Small intestine (tissue), 7 donors: ENCODE results near the gene SMARCC2. TPM values are rescaled to one million over a fixed set of nuclear protein-coding genes. Genes with fewer than 3 reads are reported as not detected.

Experiments used
- DNase-seq, 2 donors: peaks; one replicate each; pipeline versions ENCODE4 v3.0.0 to v3.0.0-alpha.2; 2013
- FAIRE-seq: peaks from 2 replicates; lab custom pipeline; 2012; peaks lifted over from hg19 to GRCh38; lab: Jason Lieb, UNC
- H3K27ac ChIP-seq, 3 donors: one replicate each; pipeline ENCODE4 v1.5.1; 2013; ENCODE audit warnings: low read length in 2 of 3, mild to moderate bottlenecking in 2 of 3, control low read depth in 1 of 3, inconsistent platforms in 1 of 3, low read depth in 1 of 3, moderate library complexity in 1 of 3
- H3K27me3 ChIP-seq, 3 donors: one replicate each; pipeline ENCODE4 v1.6.1; 2013; ENCODE audit warnings: low read length in 3 of 3, inconsistent platforms in 1 of 3; ENCODE audit not compliant: control insufficient read depth in 3 of 3, insufficient read depth in 3 of 3
- H3K36me3 ChIP-seq, 3 donors: one replicate each; pipeline ENCODE4 v1.6.1; 2013; ENCODE audit warnings: low read length in 3 of 3, inconsistent platforms in 1 of 3, low read depth in 1 of 3, mild to moderate bottlenecking in 1 of 3, moderate library complexity in 1 of 3; ENCODE audit not compliant: control insufficient read depth in 3 of 3, insufficient read depth in 2 of 3
- H3K4me1 ChIP-seq, 3 donors: one replicate each; pipeline ENCODE4 v1.6.1; 2013; ENCODE audit warnings: low read length in 2 of 3, inconsistent platforms in 1 of 3, low read depth in 1 of 3, mild to moderate bottlenecking in 1 of 3, moderate library complexity in 1 of 3; ENCODE audit not compliant: control insufficient read depth in 3 of 3, insufficient read depth in 2 of 3
- H3K4me3 ChIP-seq, 3 donors: one replicate each; pipeline ENCODE4 v1.5.1; 2013; ENCODE audit warnings: low read length in 3 of 3, control low read depth in 1 of 3, inconsistent platforms in 1 of 3, low read depth in 1 of 3, mild to moderate bottlenecking in 1 of 3, moderate library complexity in 1 of 3
- H3K9me3 ChIP-seq, 2 donors: one replicate each; pipeline ENCODE4 v1.6.1; 2013; ENCODE audit warnings: low read depth in 1 of 2, low read length in 1 of 2; ENCODE audit not compliant: control insufficient read depth in 2 of 2, insufficient read depth in 1 of 2
- WGBS, 3 donors: extraction: QIAGEN DNeasy Blood & Tissue Kit; methylation state at CpG; one replicate each; pipeline ENCODE4 v1.1.7; 2013; 5-methylcytosine and 5-hydroxymethylcytosine counted together
- polyA plus RNA-seq, 4 donors: library from polyadenylated mRNA; stranded (reverse) in 3 of 4; unstranded in 1 of 4; fragments of 200-250 nt in 3 of 4; fragments of 120-200 nt in 1 of 4; gene quantifications; one replicate each; pipeline versions ENCODE4 v1.2.1 to v1.2.3, GENCODE V29; 2013
- donor health status: healthy with polysubstance abuse.
- donor health status: control.
- donor health status: control.
- donor health status: Bipolar disorder and iron deficiency.
- donor health status: healthy.

Gene SMARCC2
- polyA plus RNA-seq, 4 donors: 18.6 to 67.5 (median 25.7) TPM

GRCh38 chr12:56192582-56192981, 3.3 kb upstream of the SMARCC2 start:
- Histone ChIP-seq H3K36me3 (no peaks in the 10 kb centered on the region), H3K4me3 (no peak overlapping the region), H3K9me3 (no peaks in the 10 kb centered on the region), H3K27me3 (no peaks in the 10 kb centered on the region), H3K4me1 (peaks cover 2 to 8% (median 6%) of the 10 kb centered on the region in 3 donors), H3K27ac (no peak overlapping the region)
- no peak for FAIRE-seq
- no peak for DNase-seq

DNA sequence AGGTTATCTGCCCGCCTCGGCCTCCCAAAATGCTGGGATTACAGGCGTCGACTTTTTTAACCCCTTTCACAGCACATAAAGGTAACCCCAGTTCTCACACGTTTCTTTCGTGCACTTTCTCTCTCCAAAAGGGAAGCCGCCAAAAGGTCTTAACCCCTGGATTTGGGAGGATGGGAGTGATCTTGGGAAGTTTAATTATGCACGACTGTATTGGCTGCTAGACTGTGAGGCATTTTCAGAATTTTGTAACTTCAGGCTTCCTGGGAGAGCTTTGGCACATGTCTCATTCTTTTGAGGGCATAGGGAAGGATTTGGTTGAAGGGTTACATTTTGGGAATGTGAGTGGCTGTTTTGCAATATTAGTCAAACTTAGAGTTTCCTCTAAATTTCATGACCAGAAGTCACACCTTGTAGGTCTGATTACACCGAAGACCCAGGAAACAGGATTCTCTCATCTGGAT, 1.4 kb upstream of the SMARCC2 start:
- peak overlapping the region; percentile 39 to 97 (median 88) for H3K27ac ChIP-seq
- H3K27me3 ChIP-seq: no peaks in the 10 kb centered on the region
- peaks cover 0 to 10% (median 2%) of the 10 kb centered on the region in 3 donors for H3K36me3 ChIP-seq
- H3K4me1 ChIP-seq: peaks cover 2 to 12% (median 7%) of the 10 kb centered on the region in 3 donors
- DNase-seq (peak; percentile 13 to 28), FAIRE-seq (no peak)
- peak overlapping the region in 2 of 3 donors; percentile 80 to 86 for H3K4me3 ChIP-seq
- WGBS, 3 donors: 22 to 26% (median 26%) methylated on average over 9 of the region's 9 CpGs
- H3K9me3 ChIP-seq: no peaks in the 10 kb centered on the region

- Histone ChIP-seq H3K4me1 (peaks cover 2 to 12% (median 7%) of the 10 kb centered on the region in 3 donors), H3K27me3 (no peaks in the 10 kb centered on the region), H3K27ac (peak overlapping the region; percentile 81 to 97 (median 88)), H3K9me3 (no peaks in the 10 kb centered on the region), H3K36me3 (peaks cover 0 to 16% (median 3%) of the 10 kb centered on the region in 3 donors), H3K4me3 (peak overlapping the region; percentile 50 to 86 (median 80))
- no peak for FAIRE-seq
- WGBS, 3 donors: 1% methylated on average over 42 of the region's 42 CpGs
- peak; percentile 80 to 96 for DNase-seq
Measured at GRCh38 chr12:56189918-56190694, 823 bp upstream of the SMARCC2 start.

- WGBS, 3 donors: 1 to 2% (median 2%) methylated on average over 12 to 17 of the region's 17 CpGs
- peak; percentile 21 to 50 for DNase-seq
- Histone ChIP-seq H3K9me3 (no peaks in the 10 kb centered on the region), H3K4me3 (peak overlapping the region; percentile 86 to 95 (median 89)), H3K27me3 (no peaks in the 10 kb centered on the region), H3K4me1 (peaks cover 2 to 12% (median 7%) of the 10 kb centered on the region in 3 donors), H3K27ac (peak overlapping the region; percentile 3 to 75 (median 58)), H3K36me3 (peaks cover 4 to 23% (median 12%) of the 10 kb centered on the region in 3 donors)
- FAIRE-seq: no peak
Measured at GRCh38 chr12:56188778-56189098, 545 bp downstream of the SMARCC2 start.

GRCh38 chr12:56188131-56188777, 1.0 kb downstream of the SMARCC2 start:
- peak; percentile 15 to 20 for DNase-seq

DNA sequence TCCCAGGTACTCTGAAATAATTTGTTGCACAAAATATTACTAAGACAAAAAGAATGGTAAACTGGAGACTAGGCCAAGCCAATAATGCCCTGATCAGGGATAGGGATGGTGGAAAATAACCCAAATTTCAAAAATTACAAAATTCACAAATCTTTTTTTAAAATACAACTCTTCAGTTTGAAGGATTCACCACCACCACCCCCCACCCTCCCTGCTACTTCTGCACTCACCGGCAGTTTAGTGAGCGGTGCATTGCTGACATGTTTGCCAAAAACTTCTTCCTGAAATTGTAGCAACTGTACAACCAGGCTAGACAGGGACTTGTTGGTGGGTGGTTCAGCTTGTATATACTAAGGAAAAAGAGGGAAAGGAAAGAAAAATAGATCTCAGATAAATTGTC, 2.3 kb downstream of the SMARCC2 start:
- DNase-seq: no peak
- Histone ChIP-seq H3K4me1 (peaks cover 2 to 12% (median 7%) of the 10 kb centered on the region in 3 donors), H3K36me3 (peaks cover 5 to 37% (median 16%) of the 10 kb centered on the region in 3 donors), H3K27me3 (no peaks in the 10 kb centered on the region), H3K9me3 (no peaks in the 10 kb centered on the region), H3K4me3 (no peak overlapping the region), H3K27ac (no peak overlapping the region)
- WGBS, 3 donors: 48 to 80% (median 76%) methylated on average over 2 of the region's 2 CpGs
- no peak for FAIRE-seq

More at GRCh38 chr12:56188131-56188777, 1.0 kb downstream of the SMARCC2 start:
- H3K27me3 ChIP-seq: no peaks in the 10 kb centered on the region
- peak overlapping the region; percentile 3 to 75 (median 58) for H3K27ac ChIP-seq
- H3K9me3 ChIP-seq: no peaks in the 10 kb centered on the region
- peaks cover 5 to 26% (median 13%) of the 10 kb centered on the region in 3 donors for H3K36me3 ChIP-seq
- 1 to 7% (median 3%) methylated on average over 10 of the region's 10 CpGs for WGBS, 3 donors
- no peak for FAIRE-seq
- peak overlapping the region; percentile 86 to 95 (median 89) for H3K4me3 ChIP-seq
- H3K4me1 ChIP-seq: peaks cover 2 to 12% (median 7%) of the 10 kb centered on the region in 3 donors

DNA sequence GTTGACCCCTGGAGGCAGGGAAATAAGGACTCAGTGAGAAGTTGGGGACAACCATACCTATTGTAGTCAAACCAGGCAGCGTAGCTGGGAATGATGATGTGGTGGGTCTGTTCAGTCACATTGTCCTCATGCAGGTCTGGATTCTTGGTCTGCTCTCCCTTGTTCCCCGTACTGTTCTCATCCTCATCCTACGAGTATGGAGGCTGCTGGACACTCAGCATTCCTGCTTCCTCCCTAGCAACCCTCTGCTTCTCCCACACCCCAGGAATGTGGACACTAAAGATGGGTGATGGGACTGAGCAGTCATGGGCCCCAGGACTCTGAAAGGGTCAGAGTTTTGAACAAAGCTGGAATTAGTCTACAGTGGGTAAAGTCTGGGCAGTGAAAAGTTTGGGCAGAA, 10.9 kb downstream of the SMARCC2 start:
- FAIRE-seq (no peak), DNase-seq (no peak)
- Histone ChIP-seq H3K27me3 (no peaks in the 10 kb centered on the region), H3K27ac (no peak overlapping the region), H3K36me3 (peaks cover 36 to 76% (median 40%) of the 10 kb centered on the region in 3 donors), H3K4me3 (no peak overlapping the region), H3K4me1 (no peaks in the 10 kb centered on the region), H3K9me3 (no peaks in the 10 kb centered on the region)
- WGBS, 3 donors: 88 to 98% (median 93%) methylated on average over 3 of the region's 3 CpGs

DNA sequence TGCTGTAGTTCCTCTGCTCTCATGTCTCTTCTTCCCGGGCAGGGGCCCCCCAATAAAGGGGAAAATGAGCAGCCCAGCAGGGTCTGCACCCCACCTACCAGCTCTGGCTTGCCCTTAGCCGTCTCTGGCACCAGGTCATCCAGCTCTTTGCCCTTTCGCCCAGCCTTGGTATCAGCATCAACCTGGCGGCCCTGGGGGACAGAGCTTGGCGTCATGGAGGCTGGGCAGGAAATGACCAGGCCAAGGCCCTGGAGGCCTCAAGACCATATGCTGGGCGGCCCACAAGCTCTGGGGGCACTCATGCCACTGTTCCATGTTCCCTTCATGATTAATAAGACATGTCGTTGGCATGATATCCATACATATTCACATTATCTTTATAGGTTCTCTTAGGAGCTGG, 16.4 kb downstream of the SMARCC2 start:
- H3K27me3 ChIP-seq: no peaks in the 10 kb centered on the region
- no peak overlapping the region for H3K4me3 ChIP-seq
- H3K4me1 ChIP-seq: no peaks in the 10 kb centered on the region
- 92 to 97% (median 96%) methylated on average over 7 of the region's 7 CpGs for WGBS, 3 donors
- peaks cover 35 to 81% (median 35%) of the 10 kb centered on the region in 3 donors for H3K36me3 ChIP-seq
- FAIRE-seq: no peak
- DNase-seq: no peak
- no peak overlapping the region for H3K27ac ChIP-seq
- H3K9me3 ChIP-seq: no peaks in the 10 kb centered on the region
